HG02970 (cell line): ENCODE data around the gene KCNJ8.
"Not testable (repeated sequence)": the region's sequence is repeated elsewhere in the genome, so short reads cannot be mapped to it uniquely, and the experiment has no call there.

Experiments used
- ATAC-seq: cut with Tn5 transposase; IDR thresholded peaks from one replicate; pipeline ENCODE4 v1.9.1; 2021; ENCODE audit warnings: mild to moderate bottlenecking, moderate library complexity, moderate number of reproducible peaks; ENCODE audit not compliant: unreplicated experiment, low FRiP score

The KCNJ8 gene

GRCh38 chr12:21788089-21788983 lies 13.8 kb upstream of the KCNJ8 start:
- ATAC-seq, result no peak

GRCh38 chr12:21786041-21786531 lies 11.6 kb upstream of the KCNJ8 start:
- no peak for ATAC-seq

- not testable (repeated sequence) for ATAC-seq
These were observed 8.2 kb upstream of the KCNJ8 start for GRCh38 chr12:21782723-21783122.

- ATAC-seq, result no peak
These were observed 6.3 kb upstream of the KCNJ8 start for GRCh38 chr12:21780786-21781185.

- no peak for ATAC-seq
These were observed 1.7 kb upstream of the KCNJ8 start for GRCh38 chr12:21776175-21776574.

GRCh38 chr12:21775133-21775820 lies 771 bp upstream of the KCNJ8 start:
- no peak for ATAC-seq

- ATAC-seq, result no peak
These were observed 700 bp downstream of the KCNJ8 start for GRCh38 chr12:21773806-21774205.

- no peak for ATAC-seq
These were observed 1.2 kb downstream of the KCNJ8 start for GRCh38 chr12:21773263-21773741.

GRCh38 chr12:21771311-21771710 lies 3.2 kb downstream of the KCNJ8 start:
- ATAC-seq, result no peak

- ATAC-seq, result no peak
These were observed 5.2 kb downstream of the KCNJ8 start for GRCh38 chr12:21769307-21769706.

- no peak for ATAC-seq
These were observed 8.1 kb downstream of the KCNJ8 start for GRCh38 chr12:21766403-21766802.

- ATAC-seq, result no peak
These were observed 9.6 kb downstream of the KCNJ8 start for GRCh38 chr12:21764950-21765349.

GRCh38 chr12:21764065-21764464 lies 10.4 kb downstream of the KCNJ8 start:
- ATAC-seq, result no peak

- ATAC-seq, result no peak
These were observed 11.0 kb downstream of the KCNJ8 start for GRCh38 chr12:21763531-21763930.

- no peak for ATAC-seq
These were observed 14.8 kb downstream of the KCNJ8 start for GRCh38 chr12:21759737-21760136.

GRCh38 chr12:21757735-21758134 lies 16.8 kb downstream of the KCNJ8 start:
- ATAC-seq, result no peak

GRCh38 chr12:21756699-21757098 lies 17.8 kb downstream of the KCNJ8 start:
- ATAC-seq, result no peak

- ATAC-seq, result no peak
These were observed 23.0 kb downstream of the KCNJ8 start for GRCh38 chr12:21751517-21751916.

GRCh38 chr12:21745258-21745657 lies 29.2 kb downstream of the KCNJ8 start:
- ATAC-seq, result no peak

- no peak for ATAC-seq
These were observed 43.4 kb downstream of the KCNJ8 start for GRCh38 chr12:21731144-21731543.

- ATAC-seq, result no peak
These were observed 48.8 kb downstream of the KCNJ8 start for GRCh38 chr12:21725731-21726130.
